NCI-H1436 (cell line): ENCODE data around the gene NSG1.
"Not testable (repeated sequence)": the region's sequence is repeated elsewhere in the genome, so short reads cannot be mapped to it uniquely, and the experiment has no call there.

Experiments used
- DNase-seq: peaks from one replicate; lab custom pipeline; 2025; lab: John Stamatoyannopoulos, UW

The NSG1 gene

GRCh38 chr4:4436244-4436823 is 49.4 kb downstream of the NSG1 start:
- DNase-seq: no peak

DNA sequence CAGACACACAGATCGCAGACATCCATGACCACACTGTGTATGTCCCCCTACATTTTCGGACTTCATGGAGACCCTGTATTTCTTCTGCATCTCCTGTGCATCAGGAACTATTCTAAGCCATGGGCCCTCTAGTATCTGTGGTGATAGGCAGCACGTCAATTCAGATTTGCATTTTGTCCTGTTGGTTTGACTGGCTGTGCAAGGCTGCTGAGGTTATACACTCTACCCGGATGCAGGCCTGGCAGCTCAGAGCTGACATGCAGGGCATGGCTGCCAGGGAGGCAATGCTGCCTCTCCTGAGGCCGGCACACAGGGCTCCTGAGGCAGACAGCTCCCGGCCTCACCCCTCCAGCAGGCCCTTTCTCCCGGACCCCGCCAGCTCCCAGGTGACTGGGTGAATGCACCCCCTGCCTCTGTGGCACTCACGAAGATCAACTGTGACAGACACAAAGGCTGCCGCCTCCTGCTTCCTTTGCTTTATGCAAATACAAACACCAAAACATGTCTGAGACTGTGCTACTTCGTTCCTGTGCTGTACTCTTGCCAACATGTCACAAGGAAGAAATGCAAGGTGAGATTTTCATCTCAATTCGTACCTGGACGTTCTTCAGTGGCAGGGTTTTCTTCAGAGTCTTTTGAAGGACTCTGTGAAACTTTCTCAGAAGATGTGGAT is 51.0 kb downstream of the NSG1 start:
- no peak for DNase-seq

- no peak for DNase-seq
Measured at GRCh38 chr4:4438891-4439290, 52.0 kb downstream of the NSG1 start.

DNA sequence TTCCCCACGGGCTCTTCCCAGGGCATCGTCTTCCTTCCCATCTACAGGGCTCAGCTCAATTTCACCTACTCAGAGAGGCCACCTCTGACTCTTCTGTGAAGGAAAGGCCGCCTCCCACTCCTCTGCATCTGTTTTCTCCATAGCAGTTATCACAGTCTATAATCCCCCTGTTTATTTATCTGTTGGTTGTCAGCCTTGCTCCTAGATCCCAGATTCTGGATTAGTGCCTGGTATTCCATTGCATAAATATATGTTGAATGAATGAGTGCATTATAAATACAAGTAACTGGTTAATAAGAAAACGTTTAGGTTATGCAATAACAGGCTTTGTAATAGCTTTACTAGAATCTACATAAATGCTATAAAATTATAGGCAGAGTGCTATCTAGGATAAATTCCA is 52.9 kb downstream of the NSG1 start:
- DNase-seq: no peak

DNA sequence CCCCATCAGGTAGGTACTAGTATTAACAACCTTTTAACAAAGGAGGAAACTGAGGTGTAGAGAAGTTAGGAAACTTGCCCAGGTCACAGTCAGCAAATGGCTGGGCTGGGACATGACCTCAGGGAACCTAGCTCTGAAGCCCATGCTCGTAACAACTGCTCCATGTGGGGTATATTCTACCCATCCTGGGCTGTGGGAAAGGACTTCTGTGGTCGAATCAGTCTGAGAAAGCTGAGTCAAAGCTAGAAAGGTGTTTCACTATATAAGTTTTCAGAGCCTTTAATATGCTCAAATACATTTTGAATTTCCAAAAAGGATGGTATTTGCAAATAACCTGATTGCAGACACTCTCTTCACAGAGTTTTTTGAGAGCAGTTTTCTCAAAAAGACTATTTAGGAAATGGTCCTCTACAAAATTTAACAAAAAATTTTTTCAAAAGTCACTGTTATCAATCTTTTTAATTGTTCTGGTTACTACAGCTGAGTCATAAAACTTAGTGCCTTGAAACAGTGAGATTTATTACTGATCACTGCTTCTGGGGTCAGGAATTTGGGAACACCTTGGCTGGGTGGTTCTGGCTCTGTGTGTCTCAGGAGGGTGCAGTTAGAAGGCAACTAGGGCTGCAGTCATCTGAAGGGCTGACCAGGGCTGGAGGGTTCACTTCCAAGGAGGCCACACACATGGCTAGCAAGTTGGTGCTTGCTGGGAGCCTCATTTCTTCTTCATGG is 53.6 kb downstream of the NSG1 start:
- DNase-seq: no peak

DNA sequence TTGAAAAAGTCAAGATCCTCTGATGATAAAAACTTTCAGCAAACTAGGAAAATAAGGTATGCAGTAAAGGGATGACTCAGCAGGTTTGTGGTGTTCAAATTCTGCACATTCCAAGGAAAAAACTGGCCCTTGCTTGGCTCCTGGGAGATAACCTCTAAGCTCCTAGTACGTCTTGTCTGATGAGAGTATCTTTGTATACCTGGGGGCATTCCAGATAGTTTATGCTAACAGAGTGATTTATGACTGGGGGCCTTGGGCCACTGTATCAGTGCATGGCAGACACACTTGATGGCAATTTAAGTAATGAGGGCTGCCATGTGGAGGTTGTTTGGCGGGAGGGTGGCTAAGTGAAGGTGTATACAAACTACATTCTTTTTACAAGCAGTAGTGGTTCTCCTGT is 56.9 kb downstream of the NSG1 start:
- no peak for DNase-seq

DNA sequence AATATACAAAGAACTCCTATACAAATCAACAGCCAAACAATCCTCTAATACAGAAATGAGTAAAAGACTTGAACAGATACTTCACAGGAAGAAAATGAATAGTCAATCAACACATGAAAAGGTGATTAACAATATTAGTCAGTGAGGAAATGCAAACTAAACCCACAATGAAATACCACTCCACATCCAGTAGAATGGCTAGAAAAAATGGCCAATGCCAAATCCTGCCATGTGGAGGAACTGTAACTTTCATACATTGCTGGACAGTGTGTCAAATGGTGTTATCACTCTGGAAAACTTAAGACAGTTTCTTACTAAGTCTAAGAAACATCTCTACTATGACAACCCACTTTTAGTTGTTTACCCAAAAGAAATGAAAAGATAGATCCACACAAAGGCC is 59.5 kb downstream of the NSG1 start:
- DNase-seq: no peak

- DNase-seq: no peak
Measured at GRCh38 chr4:4455210-4455865, 68.4 kb downstream of the NSG1 start.

- DNase-seq: no peak
Measured at GRCh38 chr4:4456351-4456750, 69.4 kb downstream of the NSG1 start.

DNA sequence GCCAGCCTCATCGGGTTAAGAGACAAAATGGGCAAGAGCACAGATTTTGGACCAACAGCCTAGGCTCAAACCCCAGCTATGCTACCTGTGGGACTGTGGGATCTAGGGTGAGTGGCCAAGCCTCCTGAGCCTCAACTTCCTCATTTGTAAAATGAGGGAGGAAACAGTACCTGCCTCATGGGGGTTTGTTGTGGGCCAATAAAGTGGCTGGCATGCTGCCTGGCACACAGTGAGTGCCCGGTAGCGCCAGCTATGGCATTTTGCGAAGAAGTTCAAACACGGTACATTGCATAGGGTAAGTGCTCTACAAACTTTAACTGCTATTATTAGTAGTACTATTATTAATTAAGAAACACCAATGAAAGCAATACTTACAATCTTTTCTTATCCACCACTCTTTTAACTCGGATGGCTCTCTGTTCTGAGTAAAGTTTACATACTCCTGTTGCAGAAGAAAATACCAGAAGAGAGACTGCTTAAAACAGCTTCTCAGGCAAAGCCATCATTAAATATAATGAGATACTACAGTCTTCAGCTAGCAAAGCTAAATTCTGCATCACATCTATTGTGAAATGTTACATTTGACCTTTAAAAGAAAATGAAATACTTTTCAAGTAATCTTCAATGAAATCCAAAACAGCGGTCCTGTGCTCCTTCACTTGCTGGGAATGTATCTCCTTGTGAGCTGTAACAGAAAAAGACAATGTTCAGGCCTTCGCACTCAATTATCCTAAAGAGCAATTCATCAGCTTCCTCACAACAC is 70.1 kb downstream of the NSG1 start:
- DNase-seq: no peak

DNA sequence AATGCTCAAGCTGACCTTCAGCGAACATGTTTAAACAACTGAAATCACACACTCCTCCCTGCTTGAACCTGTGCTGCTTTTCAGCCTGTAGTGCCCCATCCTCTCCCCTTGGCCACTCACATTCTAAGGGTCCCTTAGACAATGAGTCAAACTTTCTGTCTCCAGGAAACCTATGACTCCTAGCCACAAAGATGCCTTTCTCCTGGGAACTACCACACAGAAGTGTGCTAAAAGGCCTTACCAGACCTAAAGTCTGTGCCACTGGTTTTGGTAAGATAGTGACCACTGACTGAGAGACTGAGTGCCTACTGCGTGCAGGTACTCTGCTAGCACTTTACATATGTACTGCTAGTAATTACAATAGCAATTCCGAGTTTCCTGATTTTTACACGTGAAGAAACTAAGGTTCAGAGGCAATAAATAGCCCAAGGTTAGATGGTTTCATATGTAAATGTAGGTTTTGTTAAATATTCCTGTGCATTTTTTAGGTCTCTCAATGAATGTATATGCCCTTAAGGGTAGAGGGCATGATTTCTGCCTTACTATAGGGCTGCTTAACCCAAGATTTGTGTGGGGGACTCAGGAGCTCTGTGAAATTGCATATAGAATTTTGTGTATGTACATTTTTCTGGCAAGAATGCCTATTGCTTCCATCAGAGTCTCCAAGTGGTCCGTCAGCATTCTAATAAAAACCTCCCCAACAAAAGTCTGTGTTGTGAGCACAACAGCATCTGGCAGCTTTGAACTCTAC is 71.1 kb downstream of the NSG1 start:
- no peak for DNase-seq

GRCh38 chr4:4459181-4459580 is 72.3 kb downstream of the NSG1 start:
- no peak for DNase-seq

- DNase-seq: no peak
Measured at GRCh38 chr4:4460759-4461158, 73.9 kb downstream of the NSG1 start.

DNA sequence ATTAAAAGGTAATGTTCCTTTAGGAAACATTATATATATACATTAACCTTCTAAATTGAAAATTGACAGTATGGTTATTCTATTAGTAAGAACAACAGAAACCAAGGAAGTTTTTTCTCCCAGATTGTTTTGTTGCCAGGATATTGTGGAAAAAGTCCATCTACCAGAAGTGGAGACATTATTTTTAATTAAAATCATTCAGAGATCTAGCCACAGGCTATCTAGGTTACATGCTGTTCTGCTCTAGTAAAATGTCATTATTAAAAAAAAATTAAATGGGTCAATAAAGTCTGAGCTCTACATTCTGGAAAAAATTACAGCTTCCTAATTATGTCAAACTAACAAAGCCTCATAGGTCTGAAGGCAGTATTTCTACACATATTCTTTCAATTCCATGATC is 74.3 kb downstream of the NSG1 start:
- DNase-seq: no peak

GRCh38 chr4:4461850-4462249 is 74.9 kb downstream of the NSG1 start:
- no peak for DNase-seq

GRCh38 chr4:4462970-4463369 is 76.1 kb downstream of the NSG1 start:
- DNase-seq: no peak

- not testable (repeated sequence) for DNase-seq
Measured at GRCh38 chr4:4465238-4465637, 78.3 kb downstream of the NSG1 start.
